ENCODE data around the gene WSB1. TPM values are rescaled to one million over a fixed set of nuclear protein-coding genes. Genes with fewer than 3 reads are reported as not detected.
"Not testable (repeated sequence)": the region's sequence is repeated elsewhere in the genome, so short reads cannot be mapped to it uniquely, and the experiment has no call there.

WSB1 gene
- total RNA-seq, 1 donor from 2014 or later: 299 TPM

DNA sequence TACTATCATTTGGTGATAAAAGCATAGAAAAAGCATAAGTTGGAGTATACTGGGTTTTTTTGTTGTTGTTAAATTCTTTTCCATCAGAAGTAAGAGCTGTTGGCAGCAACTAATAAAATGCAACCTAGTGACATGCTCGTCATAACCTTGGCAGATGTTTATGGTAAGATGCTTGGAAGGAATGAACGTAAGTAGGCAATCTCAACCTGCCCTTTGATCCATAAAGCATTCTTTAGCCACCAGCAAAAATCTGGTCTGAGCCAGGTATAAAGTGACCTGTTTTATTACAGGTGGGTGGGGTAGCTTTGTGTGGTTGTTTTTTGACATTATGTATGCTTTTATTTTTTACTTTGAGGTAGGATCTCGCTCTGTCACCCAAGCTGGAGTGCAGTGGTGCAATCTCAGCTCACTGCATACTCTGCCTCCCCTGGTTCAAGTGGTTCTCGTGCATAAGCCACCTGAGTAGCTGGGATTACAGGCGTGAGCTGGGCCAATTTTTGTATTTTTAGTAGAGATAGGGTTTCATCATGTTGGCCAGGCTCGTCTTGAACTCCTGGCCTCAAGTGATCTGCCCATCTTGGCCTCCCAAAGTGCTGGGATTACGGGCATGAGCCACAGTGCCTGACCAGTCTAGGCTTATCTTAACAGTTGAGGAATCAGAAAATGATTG lies 22.0 kb downstream of the WSB1 start:
- no peak for DNase-seq

DNA sequence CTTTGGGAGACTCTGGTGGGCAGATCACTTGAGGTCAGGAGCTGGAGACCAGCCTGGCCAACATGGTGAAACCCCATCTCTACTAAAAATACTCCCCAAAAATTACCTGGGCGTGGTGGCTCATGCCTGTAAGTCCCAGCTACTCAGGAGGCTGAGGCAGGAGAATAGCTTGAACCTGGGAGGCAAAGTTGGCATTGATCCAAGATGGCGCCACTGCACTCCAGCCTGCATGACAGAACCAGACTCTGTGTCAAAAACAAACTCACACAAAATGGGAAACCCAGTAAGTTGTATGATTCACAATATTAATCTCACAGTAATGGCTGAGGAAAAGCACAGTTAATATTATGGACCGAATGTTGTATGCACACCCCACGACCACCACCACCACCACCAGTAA lies 24.3 kb downstream of the WSB1 start:
- no peak for DNase-seq

DNA sequence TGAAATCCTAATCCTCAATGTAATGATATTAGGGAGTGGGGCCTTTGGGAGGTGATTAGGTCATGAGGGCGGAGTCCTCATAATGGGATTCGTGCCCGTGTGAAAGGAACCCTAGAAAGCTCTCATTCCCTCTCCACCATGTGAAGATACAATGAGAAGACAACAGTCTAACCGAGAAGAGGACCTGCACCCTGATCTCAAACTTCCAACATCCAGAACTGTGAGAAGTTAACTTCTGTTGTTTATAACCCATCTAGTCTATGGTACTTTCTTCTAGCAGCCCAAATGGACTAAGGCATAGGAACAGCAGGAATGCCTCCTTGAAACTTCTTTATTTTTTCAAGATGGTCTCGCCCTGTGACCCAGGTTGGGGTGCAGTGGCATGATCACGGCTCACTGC lies 24.7 kb downstream of the WSB1 start:
- DNase-seq: no peak

DNA sequence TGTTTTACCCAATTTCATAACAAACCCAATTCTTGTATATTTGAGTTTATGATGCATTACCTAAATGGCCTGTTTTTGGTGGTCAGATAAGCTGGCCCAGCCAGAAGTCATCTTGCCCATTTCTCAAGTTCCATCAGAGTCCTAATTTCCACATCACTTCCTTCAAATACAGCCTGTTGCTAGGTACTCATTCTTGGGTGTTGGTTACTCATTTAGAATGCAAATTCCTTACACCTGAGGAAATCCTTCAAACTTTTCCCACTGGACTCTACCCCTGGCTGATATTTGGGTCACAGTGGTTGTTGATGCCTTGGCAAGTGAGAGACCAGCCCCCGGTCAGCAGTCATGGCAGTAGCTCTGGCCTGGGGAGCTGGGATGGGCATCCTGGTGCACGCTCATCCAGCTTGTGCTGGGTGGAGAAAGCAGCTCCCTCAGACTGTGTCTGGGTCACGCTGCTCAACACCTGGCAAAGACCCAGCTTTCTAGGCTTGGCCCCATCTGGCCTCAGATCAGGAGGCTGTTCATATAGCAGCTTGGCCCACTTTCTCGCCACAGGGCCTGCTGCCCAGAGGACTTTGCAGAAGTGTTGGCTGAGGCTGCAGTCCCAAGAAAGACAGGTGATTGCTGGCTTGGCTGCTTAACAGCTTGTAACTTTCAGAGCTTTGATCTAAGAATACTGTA lies 25.8 kb downstream of the WSB1 start:
- no peak for DNase-seq

DNA sequence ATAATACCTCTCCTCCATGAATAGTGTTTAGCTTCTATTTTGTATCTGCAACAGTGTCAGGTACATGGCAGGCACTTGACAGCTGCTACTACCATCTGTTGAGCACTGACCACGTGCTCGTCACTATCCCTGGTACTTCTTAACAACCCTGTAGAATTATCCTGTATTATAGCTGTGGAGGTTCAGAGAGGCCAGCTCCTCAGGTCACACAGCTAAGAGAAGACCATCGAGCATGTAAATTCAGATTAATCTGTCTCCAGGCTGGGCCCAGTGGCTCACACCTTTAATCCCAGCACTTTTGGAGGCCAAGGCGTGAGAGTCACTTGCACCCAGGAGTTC lies 26.3 kb downstream of the WSB1 start:
- no peak for DNase-seq

DNA sequence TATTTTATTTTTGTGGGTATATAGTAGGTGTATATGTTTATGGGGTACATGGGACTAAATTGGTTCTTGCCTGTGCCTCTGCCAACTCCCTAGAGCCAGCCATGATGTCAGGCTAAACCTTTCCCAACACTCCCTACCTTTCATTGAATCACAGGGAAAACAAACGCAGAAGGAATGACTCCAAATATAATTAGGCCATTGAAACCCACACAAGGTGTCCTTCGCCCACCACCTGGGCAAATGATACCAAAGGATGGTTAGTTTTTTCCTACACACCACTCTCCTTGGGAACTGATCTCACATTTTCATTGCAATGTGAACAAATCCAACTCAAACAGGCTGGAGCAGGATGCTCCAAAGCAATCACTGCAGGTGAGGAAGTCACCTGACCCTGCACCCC lies 27.5 kb downstream of the WSB1 start:
- DNase-seq: no peak

DNA sequence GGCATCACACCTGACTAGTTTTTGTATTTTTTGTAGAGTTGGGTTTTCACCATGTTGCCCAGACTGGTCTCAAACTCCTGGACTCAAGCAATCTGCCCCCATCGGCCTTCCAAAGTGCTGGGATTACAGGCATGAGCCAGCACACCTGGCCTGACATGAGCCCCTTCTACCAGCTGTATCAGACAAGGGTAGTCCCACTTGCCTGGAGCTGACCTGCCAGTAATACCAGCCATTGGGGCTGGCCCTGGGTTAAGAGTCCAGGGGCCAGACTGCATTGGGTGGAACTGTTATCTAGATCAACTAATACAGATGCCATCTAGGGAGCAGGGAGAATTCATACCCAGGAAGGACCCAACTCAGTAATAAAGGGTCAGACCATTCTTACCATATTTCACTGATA lies 28.1 kb downstream of the WSB1 start:
- DNase-seq: no peak

DNA sequence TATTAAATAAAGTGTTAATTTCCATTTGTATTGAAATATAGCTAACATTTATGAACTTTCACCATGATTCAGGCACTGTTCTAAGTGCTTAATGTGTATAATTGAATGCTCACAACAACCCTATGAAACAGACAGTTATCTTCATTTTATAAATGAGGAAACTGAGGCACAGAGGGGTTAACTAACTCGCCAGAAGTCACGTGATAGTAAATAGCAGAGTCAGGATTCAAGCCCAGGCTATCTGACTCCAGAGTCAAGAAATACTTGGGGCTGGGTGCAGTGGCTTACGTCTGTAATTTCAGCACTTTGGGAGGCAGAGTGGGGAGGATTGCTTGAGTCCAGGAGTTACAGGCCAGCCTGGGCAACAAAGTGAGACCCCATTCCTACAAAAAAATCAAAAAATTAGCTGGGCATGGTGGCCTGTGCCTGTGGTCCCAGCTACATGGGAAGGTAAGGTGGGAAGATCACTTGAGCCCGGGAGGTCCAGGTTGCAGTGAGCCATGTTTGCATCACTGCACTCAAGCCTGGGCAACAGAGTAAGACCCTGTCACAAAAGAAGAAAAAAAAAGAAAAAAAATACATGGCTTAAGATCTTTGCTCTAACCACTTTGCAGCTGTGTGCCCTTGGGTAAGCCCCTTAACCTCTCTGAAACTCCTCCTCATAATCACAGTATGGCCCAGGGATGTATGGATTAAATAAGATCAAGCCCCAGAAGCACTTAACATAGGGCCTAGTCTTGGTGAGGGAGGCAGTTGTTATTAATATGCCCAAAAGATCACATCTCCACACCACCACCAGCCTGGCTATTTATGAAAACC lies 29.0 kb downstream of the WSB1 start:
- no peak for DNase-seq

DNA sequence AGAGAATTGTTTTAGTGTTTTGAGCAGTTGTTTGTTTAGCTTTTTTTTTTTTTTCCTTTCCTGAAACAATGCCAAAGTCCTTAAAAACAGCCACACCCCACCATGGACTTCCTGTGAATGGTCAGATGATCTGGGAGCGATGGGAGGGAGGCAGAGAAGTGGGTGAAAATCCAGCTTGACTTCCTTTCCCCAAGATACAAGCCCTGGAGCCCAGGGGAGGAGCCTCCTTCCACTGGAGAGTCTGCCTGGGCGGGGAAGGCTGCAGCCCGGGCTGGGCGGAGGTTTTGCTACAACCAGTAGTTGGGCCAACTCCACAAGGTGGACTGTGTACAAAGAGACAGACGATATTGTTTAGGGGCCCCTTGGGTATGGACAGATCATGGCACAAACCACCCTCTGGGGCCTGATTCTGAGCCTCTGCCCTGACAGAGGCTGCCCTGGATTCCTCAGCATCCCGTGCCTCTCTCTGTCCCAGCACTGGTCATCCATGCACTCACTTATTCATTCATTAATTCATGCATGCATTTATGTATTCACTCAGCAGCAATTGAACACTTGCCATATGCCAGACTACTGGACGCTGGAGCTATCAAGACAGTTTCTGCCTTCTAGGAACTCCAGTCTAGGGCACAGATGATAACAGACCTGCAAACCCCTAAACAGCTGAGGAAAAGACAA lies 29.8 kb downstream of the WSB1 start:
- DNase-seq: no peak

DNA sequence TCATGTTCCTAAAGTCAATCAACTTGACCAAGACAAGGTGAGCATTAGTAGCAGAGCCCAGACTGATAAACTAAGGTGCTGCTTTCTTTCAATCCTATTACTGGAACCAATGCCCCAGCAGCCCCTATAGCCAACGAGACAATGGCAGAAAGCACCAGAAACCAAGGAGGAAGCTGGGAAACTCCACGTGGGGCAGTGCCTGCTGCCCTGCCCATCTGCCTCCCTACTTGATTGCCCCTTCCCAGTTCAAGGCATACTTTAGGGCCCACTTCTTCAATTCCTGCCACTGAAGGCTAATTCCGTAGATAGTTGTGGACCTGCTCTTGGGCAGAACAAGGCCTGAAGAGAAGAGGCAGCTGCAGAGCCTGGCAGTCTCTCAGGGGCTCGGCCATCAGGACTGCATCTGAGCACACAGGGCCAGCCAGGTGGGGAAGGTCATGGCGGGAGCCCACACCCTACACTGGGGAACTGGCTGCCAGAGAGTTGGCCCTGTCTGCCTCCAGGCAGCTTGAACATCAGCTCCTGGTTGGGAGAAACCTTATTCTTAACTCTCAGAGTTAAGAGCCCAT lies 30.9 kb downstream of the WSB1 start:
- DNase-seq: no peak

DNA sequence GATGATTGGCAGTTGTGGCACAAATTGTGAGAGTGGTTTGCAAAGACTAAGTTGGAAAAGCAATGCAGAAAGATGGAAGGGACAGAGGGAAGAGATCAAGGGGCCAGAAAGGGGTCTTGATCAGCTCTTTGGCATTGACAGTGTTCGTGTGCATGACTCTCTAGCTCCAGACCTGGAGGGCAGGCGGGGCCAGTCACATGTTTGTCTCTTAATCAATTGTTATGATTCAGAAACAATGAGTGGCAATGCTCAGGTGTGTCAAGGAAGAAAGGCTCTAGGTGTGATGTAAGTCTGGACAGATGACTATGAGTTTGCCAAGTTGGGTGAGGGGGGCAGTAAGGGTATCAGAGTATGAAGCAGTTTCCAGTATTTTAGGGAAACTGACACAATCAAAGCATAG lies 32.1 kb downstream of the WSB1 start:
- no peak for DNase-seq

DNA sequence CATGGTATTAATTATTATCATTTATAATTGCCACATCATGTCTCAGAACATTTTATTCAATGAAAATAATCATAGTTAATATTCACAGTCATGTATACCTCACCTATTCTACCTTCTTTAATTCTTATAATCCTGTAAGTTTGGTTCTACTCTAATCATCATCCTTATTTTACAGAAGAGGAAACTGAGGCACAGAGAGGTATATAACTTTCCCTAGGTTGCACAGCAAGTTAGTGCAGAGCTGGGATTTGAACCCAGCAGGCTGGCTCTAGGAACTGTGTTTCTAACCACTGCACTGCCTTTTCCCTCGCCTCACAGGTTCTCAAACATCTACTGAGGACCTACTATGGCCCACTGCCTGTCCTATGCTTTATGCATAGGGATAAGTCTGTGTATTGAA lies 32.7 kb downstream of the WSB1 start:
- DNase-seq: no peak

DNA sequence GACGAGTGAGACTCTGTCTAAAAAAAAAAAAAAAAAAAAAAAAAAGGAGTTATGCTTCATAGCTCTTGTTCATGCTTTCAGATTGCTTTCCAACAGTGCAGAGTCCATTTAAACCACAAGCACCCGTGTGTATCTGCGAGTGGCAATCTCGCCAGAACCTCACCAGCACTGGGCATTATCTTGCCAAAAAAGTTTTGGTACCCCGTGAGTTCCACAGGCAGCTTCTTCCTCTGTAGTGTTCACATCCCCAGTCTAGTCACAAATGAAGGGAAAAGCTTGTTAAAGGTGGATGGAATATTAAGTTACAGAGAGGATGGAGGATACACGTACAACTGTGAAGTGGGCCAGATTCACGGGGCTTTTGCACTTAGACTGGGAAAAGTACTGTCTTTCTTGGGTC lies 33.5 kb downstream of the WSB1 start:
- DNase-seq: no peak

DNA sequence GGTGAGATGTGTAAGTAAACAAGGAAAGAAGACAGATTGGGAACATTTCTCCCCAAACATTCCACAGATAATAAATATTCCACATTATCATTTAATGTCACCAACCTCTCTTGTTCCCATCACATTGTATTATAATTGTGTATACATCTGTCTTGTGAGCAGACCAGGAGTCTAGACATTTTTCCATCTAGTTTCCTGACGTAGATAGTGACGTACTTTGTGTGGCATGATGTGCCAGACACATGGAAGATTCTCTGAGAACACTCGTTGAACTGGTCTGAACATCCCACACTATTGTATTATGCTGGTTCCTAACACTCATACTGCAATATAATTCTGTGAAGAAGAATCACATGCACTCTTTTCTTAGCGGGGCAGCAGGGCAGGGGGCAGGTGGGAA lies 34.0 kb downstream of the WSB1 start:
- no peak for DNase-seq

DNA sequence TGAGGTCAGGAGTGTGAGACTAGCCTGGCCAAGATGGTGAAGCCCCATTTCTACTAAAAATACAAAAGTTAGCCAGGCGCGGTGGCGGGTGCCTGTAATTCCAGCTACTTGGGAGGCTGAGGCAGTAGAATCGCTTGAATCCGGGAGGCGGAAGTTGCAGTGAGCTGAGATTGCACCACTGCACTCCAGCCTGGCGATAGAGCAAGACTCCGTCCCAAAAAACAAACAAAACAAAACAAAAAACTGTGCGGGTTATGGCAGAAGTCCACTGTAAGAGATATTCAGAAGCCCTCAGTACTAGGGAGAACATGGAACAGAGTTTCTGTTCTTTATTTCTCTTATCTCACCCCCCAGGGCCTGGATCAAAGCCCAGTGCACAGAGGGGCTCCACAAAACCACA lies 34.8 kb downstream of the WSB1 start:
- DNase-seq: not testable (repeated sequence)

DNA sequence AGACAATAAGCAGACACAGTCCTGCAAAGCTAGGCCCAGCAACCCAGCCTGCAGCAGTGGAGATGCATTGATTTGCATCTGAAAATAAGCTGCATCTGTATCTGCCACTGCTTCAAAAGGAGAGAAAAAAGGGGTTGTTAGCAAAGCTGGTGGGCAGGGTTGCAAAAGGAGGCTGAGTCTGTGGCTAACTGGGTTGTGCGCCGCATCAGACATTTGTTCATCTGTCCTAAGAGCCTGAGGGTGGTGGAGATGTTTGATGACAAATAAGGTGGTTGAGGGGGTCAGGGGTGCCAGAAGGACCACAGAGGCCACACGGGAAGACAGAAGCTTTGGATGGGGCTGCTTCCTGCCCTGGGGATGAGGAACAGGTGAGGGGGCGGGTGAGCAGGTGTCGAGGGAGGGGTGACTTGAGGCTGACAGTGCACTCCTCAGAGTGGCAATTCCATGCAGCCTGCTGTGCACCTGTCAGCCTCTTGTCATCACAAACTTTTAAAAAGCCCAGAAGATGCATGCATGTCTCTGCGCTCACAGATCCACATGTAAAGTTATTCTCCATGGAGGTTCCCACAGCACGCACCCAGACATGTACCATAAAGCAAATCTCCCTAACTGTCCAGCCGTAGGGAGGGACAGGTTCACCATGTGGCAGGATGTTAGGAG lies 35.4 kb downstream of the WSB1 start:
- no peak for DNase-seq

DNA sequence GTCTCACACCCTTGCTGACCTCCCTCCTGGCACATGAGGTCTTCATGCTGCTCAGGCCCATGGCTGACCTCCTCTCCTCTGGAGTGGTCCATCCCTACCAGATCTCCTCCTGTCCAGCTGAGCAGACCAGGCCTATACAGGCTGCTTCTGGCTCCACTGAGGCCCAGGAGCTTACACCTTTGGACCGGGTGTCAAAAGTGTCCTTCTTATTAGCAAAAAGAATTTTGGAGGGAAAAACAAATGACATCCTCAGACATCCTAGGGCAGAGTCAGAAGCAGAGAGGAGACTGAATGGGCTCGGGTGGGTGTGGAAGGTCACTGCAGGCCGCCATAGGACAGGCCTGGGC lies 38.1 kb downstream of the WSB1 start:
- DNase-seq: no peak

DNA sequence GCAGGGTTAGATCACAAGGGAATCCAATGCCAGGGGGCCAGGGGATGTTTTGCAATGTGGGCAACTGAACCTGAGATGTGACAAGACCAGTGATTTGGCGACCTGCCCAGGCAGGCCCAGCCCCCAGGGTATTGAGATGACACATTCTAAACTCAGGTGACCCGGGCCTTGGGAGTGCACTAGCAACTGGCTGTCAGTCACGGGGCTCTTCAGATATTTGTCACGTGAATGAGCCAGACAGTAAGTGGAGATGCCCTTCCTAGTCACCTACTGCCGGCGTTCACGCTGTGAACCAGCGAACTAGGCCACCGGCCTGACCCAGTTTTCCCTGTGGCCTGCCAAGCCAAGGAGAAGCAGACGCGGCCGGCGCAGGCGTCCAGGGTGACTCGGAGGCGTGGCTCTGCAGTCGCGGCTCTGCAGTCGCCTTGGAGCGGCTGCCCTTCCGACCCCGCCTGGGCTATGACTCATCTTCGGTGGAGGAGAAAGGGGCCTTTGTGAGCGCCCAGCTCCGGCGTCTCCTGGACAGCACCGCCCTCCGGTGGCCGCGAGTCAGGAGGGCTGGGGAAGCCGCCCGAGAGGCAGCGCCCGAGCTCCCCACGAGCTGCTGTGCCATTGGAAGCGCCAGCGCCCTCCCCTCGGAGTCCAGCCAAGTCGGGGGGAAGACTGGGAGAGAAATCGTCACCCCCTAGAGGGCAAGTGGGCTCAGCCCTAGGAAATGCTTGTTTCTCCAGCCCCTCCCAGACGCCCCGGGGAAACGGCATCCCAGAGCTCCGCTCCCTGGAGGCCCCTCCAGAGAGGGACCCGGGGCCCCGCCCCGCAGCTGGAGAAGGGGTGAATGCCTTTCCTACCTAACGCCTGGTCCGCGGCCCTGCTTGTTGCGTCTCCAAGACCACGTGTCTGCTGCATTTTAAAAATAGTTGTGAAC lies 38.8 kb downstream of the WSB1 start:
- peak; percentile 96 for DNase-seq

DNA sequence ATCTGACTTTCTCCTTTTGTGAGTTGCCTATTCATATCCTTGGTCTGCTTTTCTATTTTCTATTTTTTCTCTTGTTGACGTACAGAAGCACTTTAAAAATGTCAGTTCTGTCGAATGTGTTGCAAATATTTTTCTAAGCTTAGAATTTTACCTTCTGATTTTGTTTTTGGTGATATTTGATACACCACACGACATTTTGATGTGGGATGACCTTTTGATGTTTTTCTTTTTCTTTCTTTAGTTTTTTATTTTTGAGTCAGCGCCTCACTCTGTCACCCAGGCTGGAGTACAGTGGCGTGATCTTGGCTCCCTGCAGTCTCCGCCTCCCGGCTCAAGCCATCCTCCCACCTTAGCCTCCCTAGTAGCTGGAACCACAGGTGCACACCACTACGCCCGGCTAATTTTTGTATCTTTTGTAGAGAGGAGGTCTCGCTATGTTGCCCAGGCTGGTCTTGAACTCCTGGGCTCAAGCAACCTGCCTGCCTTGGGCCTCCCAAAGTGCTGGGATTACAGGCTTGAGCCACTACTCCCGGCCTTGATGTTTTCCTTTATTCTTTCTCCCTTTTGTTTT lies 39.6 kb downstream of the WSB1 start:
- no peak for DNase-seq

DNA sequence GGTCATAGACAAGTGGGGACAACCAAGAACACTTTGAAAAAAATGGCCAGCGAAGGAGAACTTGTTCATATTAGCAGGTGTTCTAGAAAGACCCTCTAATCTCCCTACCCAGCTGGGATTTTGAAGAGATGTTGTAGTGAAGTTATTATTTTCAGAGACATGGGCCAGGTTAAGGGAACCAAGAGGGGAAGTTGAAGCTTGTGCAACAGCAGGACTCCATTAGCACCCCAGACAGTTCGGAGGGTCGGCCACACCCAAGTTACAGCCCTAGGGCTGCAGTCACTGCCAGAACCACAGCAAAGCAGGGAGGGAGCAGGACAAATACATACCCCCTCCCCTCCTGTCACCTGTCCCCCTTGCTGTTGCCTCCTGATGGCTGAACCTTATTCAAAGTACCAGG lies 42.3 kb downstream of the WSB1 start:
- DNase-seq: no peak

DNA sequence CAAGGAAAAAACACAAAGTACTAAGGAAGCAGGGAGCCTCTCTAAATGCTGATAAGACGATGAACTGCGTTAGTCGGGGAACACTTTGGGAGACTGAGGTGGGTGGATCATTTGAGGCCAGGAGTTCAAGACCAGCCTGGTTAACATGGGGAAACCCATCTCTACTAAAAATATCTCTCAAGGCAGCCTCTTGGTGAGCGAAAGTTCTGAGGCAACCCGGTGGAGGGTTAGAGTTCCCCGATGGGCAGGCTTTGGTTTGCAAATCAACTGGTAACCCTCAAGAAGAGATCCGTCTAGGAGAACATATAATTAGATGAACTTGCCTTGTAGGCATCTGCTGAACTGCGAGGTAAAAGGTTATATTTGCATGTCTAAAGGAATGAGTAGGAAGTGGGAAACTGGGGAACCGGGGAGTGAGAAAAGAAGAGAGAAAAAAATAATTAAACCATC lies 44.6 kb downstream of the WSB1 start:
- DNase-seq: no peak

Data from occipital lobe (tissue), 2 donors.